Colon (tissue), 2 donors: Measurements from ENCODE around the gene PPARG.
"Not testable (repeated sequence)": the region's sequence is repeated elsewhere in the genome, so short reads cannot be mapped to it uniquely, and the experiment has no call there.

ENCODE experiments used
- FAIRE-seq: peaks from 2 replicates; lab custom pipeline; 2012; peaks lifted over from hg19 to GRCh38; lab: Jason Lieb, UNC
- donor health status: control.
- donor health status: control.

PPARG gene

DNA sequence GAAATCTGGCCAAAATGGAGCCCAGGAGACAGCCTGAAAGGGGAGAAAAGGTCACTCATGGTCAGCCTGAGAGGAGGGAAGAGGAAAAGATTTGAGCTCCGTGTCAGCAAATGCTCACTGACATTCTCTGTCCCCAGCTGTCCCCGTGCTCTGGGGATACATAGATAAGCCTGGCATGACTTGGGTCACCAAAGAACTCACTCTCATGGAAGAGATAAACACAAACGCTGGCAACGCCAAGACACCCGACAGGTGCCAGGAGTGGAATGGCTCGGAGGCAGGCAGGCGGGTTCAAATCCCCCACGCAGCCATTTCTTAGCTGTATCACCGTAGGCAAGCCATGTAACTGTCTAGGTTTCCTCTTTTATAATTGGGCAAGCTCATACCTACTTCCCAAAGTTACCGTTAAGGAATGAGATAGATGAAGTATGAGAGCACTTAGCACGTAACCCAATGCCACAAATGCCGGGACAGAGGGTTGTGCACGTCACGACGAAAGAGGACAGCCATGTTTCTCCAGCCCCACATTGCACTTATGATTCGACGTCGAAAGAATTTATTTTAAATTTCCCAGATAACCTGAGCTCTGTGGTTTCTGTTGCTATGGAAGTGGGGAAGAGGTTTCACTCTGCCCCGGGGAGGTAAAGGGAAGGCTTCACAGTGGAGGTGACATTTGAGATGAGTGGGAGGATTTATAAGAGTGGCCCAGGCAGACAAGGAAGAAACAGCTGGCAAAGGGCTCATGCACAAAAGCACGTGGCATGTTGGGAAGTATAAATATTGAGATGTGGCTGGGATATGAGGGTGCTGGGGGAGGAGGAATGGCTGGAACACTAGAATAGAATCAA lies 154.0 kb downstream of the PPARG start:
- FAIRE-seq = no peak

DNA sequence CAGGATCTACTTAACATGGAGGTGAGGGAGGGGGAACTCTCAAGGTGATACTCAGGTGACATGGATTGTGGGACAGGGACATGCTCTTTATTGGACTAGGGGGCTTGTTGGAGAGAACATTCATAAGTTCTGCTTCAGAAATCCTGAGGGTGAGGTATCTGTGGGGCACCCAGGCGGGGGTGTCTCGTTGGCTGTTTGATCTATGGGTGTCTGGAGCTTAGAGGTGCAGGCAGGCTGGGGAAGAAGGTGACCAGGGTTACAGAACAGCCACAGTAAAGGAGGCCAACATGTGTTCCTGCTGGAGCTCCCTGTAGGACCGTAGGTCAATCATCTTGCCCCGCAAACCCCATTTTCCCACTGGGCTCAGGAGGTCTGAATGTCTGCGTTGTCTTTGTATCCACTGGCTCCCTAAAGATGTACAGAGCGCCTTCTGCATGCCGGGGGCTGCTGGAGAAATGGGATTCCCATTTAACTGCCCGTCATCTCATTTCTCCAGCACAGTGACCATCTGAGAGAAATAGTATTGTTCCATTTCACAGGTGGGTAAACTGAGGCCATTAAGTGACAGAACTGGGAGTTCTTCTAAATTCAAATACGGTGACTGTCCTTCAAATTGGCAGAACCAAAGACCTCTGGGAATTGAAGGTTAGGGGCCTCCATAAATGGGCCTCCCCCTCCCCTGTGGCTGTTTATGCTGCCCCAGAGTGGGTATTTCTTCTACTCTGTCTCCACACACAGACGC lies 155.1 kb downstream of the PPARG start:
- FAIRE-seq = no peak

GRCh38 chr3:12444582-12445471 lies 156.0 kb downstream of the PPARG start:
- no peak for FAIRE-seq

DNA sequence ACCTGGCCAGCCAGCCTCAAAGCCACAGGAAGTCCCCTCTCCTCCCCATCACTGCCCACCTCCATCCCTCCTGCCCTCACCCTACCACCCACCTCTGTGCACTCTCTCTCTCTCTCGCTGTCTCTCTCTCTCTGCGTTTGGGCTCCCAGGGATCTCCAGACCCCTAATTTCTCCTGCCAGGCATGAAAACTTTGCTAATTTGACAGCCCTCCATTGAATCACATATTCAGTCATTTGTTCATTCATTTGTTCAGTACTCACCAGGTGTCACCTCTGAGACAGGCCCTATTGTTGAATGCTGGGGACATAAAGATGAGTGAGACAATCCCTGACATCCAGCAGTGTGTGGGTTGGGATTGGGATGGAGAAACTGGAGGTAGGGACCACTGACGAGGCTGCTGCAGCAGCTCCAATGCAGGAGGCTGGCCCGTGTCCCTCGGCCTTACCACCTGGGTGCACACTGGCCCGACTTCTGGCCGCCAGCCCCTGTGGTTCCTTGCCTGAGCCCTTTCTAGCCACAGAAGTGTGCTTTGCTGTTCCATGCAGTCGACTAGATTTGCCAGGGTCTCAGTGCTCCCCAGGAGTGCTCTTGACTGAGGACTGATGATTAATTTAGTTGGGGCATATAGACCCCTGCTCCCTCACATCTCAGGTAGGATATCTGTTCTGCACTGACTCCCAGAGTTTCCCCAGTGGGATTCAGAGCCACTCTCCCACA lies 156.8 kb downstream of the PPARG start:
- FAIRE-seq = no peak

DNA sequence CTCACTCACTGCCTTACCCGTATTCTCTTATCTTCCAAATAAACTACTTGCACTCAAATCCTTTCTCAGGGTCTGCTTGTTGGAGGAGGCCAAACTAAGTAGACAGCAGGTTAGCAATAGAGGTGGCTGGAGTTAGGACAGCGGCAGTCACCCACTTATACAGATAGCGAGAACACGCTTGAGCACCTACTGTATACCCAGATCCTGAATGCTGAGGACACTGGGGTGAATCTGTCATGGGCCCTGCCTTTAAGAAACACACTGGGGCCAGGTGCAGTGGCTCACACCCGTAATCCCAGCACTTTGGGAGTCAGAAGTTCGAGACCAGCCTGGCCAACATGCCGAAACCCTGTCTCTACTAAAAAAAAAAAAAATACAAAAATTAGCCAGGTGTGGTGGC lies 157.4 kb downstream of the PPARG start:
- no peak for FAIRE-seq

DNA sequence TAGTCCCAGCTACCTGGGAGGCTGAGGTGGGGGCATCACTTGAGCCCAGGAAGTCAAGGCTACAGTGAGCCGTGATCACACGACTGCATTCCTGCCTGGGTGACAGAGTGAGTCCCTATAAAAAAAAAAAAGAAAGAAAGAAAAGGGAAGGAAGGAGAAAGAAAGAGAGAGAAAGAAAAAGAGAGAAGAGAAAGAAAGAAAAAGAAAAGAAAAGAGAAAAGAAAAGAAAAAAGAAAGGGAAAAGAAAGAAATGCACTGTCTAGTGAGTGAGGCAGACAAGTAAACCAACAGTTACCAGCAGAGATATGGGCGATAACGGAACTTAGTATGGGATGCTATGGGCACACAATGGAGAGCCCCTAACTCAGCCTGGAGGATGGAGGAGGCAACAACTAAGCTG lies 158.2 kb downstream of the PPARG start:
- no peak for FAIRE-seq

DNA sequence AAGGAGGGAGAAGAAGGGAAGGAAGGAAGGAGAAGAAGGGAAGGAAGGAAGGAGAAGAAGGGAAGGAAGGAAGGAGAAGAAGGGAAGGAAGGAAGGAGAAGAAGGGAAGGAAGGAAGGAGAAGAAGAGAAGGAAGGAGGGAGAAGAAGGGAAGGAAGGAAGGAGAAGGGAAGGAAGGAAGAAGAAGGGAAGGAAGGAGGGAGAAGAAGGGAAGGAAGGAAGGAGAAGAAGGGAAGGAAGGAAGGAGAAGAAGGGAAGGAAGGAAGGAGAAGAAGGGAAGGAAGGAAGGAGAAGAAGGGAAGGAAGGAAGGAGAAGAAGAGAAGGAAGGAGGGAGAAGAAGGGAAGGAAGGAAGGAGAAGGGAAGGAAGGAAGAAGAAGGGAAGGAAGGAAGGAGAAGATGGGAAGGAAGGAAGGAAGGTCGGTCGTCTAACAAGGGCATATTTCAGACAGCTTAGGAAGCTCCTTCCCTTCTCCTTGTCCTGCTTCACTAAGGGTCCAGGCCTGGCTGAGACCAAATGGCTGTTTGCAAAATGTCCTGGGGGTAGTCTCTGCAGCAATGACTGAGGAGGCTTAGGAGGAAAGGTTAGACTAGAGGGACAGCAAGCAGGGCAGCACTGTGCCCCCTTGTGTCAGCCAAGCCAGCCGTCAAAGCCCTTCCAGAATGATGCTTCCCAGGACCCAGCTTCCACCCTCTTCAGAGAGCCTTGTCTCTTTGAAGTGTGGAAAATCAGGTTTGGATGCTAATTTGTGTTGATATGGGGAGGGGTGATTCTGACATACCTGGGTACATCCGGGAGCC lies 159.7 kb downstream of the PPARG start:
- FAIRE-seq = not testable (repeated sequence)

DNA sequence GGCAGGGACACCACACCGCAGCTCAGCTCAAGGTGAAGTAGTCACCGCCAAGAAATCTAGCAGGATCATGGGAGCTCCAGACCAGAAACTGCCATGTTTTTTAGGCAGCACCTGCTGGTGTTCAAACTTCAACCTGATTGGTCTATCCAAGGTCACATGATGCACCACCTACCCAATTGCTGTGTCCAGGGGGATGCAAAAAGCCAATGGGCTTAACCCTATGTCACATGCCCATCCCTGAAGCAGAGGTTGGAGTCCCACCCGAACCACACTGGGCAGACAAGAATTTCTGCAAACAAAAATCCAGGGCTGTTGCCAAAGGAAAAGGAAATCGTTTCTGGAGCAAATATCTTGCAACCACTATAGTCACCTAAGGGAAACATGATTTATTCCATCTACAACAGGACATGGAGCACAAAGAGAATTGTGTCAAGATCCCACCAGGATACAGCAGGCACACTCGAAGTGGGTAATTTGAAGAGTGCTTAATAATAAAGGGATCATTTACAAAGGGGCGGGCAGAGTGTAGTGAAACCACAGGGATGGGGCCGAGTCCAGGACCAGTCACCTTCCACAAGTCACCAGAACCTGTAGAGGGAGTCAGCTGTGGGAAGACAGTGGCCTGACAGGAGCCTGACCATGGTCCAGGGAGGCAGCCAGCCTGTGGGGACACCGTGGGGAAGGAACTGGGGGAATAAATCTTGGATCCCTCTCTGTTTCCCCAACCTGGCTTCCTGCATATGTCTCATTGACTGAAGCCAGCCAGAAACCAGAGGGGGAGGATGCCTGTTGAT lies 161.2 kb downstream of the PPARG start:
- FAIRE-seq = no peak

DNA sequence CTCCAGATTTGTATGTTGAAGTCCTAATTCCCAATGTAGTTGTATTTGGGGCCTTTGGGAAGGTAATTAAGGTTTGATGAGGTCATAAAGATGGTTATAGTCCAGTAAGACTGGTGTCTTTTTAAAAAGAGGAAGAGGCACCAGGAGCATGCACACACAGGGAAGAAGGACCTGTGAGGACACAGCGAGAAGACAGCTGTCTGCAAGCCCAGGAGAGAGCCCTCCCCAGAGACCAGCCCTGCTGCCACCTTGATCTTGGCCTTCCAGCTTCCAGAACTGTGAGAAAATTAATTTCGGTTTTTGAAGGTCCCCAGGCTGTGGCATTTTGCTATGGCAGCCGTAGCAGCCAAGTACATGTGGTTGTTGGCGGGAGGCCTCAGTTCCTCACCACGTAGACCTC lies 162.6 kb downstream of the PPARG start:
- no peak for FAIRE-seq

DNA sequence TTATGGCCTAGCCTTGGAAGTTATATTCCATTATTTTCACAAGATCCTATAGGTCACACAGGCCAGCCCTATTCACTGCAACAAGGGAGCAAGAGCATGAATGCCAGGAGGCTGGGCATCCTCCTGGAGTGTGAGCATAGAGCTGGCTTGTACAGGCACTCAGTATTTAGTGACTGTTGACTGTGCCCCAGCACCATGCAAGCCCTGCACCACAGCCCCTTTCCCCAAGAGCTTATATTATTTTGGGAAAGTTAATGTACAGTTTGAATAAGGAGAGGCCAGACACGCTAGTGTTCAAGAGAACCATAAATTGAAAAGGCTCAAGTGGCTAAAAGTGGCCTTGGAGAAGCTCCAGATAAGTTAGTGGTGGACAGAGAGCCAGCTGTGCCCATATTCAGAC lies 163.1 kb downstream of the PPARG start:
- no peak for FAIRE-seq

GRCh38 chr3:12452361-12453330 lies 163.8 kb downstream of the PPARG start:
- no peak for FAIRE-seq

- no peak for FAIRE-seq
Measured at GRCh38 chr3:12454076-12454815, 165.4 kb downstream of the PPARG start.

- FAIRE-seq = no peak
Measured at GRCh38 chr3:12454816-12455121, 165.9 kb downstream of the PPARG start.

GRCh38 chr3:12455740-12456139 lies 166.9 kb downstream of the PPARG start:
- FAIRE-seq = no peak

- no peak for FAIRE-seq
Measured at GRCh38 chr3:12456441-12456840, 167.6 kb downstream of the PPARG start.

- not testable (repeated sequence) for FAIRE-seq
Measured at GRCh38 chr3:12457380-12457779, 168.5 kb downstream of the PPARG start.

DNA sequence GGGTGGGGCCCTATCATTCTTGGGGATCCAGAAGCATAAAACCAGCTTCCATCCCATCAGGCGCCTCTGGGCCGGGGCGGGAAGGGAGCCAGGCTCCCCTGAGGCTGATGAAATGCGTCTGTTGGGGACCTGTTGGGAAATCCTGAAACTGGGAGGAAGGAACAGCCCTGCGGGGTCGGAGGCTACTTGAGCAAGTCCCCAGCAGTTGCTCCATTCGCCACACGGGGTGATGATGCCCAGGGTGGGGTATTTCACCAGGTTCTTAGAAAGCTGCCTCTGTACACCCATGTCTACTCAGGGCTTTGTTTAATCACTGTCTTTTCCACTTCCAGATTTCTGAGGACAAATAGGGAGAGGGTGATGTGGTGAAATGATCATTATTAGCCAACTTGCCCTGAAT lies 170.0 kb downstream of the PPARG start:
- FAIRE-seq = no peak

DNA sequence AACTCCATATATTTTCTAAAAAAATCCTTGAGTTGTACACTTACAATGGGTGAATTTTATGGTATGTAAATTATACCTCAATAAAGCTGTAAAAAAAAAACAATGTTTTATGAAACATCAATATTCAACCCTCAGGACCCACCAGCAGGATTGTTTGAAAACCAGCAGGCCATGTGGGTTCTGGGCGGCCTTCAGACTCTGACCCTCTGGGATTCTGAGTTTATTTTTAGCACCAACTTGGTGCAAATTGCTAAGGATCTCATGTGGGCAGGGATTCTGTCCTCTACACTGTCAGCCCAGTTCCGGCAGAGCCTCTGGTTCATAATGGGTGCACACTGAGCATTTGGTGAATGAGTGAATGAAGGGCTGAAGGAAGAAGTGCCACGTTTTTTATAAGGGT lies 171.3 kb downstream of the PPARG start:
- peak; percentile 33 for FAIRE-seq
